GM18505 (cell line): Measurements from ENCODE around the gene STK11.

Experiments
- ATAC-seq: cut with Tn5 transposase; IDR thresholded peaks from one replicate; pipeline ENCODE4 v1.9.1; 2021; ENCODE audit not compliant: unreplicated experiment
- POLR2A ChIP-seq: IDR thresholded peaks from 4 replicates; pipeline ENCODE4 v1.6.1; 2011; ENCODE audit warnings: borderline replicate concordance; ENCODE audit not compliant: insufficient read depth, insufficient read length; ENCODE audit errors: extremely low read depth

STK11 gene

DNA sequence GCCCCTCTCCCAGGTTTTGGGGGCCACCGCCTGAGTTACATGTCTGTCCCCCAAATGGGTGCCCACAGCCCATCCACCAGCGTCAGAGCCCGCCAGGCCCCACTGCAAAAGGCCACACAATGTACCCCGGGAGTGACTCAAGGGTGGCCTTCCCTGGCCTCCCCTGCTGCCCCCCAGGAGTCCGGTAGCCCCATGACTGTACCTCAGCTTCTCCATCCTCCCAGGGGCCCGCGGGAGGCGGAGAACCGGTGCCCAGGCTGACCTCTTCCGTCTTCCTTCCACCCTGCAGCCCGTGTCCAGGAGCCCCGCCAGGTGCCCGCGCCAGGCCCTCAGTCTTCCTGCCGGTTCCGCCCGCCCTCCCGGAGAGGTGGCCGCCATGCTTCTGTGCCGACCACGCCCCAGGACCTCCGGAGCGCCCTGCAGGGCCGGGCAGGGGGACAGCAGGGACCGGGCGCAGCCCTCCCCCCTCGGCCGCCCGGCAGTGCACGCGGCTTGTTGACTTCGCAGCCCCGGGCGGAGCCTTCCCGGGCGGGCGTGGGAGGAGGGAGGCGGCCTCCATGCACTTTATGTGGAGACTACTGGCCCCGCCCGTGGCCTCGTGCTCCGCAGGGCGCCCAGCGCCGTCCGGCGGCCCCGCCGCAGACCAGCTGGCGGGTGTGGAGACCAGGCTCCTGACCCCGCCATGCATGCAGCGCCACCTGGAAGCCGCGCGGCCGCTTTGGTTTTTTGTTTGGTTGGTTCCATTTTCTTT is 21.9 kb downstream of the STK11 start:
- TF ChIP-seq POLR2A, result no peak
- ATAC-seq, result no peak

GRCh38 chr19:1228161-1228957 is 22.8 kb downstream of the STK11 start:
- no peak for TF ChIP-seq POLR2A
- no peak for ATAC-seq

DNA sequence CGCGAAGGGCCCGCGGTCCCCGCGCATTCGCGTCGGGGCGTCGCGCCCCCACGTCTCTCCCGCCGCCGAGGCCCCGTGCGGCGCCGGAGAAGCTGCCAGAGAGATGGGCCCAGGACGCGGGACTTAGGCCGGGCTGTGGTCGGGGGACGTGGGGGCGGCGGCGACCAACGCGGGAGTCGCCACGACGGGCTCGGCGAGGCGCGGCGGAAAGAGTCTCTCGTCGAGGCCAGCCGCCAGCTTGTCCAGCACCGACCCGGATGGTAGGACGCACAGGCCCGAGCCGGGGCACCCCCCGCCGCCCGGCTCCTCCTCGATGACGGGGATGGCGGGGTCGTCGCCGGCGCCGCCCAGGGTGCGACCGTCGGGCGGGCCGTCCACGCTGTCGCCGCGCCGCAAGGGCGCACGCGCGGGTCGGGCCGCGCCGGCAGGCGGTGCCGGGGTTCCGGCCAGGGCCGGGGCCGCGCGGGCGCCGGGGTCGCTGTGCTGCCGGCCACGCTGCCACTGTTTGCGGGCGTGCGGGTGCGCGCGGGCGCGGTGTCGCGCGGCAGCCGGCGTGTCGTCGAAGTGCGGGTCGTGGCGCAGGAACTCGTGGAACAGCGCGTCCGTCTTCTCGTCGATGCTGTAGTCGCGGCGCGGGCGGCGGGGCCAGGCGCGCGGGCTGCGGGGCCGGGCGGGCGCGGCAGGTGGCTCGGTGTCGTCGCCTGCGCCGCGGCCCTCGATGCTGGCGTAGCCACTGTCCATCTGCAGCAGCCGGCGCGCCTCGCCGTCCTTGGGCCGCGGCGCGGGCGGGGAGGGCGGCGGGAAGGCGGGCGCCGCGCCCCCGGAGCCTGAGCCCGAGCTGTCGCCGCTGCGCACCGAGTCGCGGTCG is 23.7 kb downstream of the STK11 start:
- no peak for TF ChIP-seq POLR2A
- ATAC-seq, result no peak

GRCh38 chr19:1229924-1230782 is 24.6 kb downstream of the STK11 start:
- no peak for ATAC-seq
- TF ChIP-seq POLR2A, result no peak

DNA sequence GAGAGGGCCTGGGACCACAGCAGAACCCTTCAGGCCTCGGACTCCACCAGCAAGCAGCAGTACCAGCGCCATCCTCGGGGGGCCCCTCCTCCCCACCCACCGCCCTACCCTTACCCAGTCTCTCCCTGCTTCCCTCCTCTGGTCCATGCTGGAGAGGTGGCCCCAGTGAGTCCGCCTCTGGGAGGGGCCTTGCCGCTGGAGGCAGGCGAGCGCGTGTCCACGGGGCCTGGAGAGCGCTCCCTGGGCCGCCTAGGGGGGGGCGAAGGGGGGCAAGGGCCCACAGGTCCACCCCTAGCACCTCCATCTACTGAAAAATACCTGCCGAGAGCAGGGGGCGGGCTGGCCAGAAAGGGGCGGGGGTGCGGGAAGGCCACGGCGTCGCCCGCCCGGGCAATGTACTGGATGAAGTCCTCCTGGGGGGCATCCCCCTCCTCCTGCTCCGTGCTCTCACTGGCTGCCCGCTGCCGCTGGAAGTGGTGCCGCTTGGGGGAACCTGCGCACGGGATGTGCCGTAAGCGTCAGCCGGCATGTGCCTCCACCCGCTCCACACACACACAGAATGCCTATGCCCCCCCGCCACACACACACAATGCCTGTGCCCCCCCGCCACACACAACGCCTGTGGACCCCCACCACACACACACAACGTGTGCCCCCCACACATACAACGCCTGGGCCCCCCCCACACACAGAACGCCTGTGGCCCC is 25.4 kb downstream of the STK11 start:
- TF ChIP-seq POLR2A, result no peak
- ATAC-seq, result no peak

DNA sequence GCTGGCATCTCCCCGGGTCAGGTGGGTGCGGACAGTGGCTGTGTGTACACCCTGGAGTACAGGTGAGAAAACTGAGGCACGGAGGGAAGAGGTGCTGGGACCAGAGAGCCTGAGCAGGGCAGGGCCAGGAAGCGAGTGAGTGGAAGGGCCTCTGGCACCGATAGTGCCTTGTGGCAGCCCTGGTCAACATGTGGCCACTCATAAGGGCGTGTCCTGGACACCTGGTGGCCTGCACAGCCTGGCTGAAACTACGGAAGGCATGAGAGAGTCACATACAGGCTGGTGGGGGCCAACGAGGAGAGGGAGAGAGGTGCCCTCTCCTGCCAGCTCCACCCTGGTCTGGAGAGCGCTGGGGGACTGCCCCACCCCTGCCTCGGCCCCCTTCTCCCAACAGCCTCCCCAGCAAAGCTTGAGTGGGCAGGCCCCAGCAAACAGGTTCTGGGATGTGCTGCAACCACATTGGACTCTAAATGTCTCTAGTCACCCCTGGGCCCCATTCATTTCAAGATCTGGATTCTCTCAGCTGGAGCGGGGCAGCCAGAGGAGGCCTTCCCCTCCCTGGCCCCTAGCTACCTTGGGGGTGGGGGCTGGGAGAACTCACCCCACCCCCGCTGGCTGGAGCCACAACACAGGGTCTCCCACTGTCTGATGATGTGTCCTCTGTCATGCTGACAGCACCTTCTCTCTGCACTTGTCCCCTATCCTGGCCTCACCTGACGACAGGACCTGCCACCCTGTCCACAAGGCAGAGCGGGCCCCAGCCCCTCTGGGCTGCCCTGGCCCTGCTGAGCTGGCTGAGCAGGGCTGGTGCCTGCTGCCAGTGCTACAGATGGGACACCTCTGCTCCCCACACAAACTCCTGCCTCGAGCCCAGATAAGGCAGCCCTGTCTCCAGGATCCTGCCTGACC is 26.4 kb downstream of the STK11 start:
- ATAC-seq, result no peak
- no peak for TF ChIP-seq POLR2A

GRCh38 chr19:1232652-1233072 is 27.1 kb downstream of the STK11 start:
- TF ChIP-seq POLR2A, result no peak
- ATAC-seq, result no peak

DNA sequence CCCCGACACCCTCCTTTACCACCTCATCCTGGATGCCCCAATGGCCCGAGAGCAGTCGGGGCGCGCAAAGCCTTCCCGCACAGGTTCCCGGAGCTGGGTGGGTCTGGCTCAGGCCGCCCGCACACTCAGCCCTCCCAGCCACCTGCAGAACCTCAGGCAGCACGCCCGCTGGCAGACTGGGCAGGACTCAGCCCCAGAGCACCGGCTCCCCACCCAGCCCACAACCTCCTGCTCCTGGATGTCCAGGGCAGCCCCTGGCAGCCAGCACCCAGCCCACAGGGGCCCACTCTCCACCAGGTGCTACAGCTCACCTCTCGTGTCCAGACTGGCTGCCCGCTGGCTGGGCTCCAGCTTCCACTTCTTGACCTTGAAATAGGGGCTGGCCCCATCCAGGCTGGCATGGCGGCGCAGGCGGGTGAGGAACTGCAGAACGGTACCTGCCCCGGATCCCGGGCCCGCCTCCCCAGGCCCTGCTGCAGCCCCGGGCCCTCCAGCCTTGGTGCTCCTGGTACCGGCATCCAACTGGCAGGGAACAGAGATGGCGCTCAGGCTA is 27.6 kb downstream of the STK11 start:
- TF ChIP-seq POLR2A, result no peak

GRCh38 chr19:1234051-1234954 is 28.7 kb downstream of the STK11 start:
- no peak for ATAC-seq
- no peak for TF ChIP-seq POLR2A

More for the DNA sequence above, 27.6 kb downstream of the STK11 start:
- no peak for ATAC-seq

- TF ChIP-seq POLR2A, result no peak
- no peak for ATAC-seq
Measured at GRCh38 chr19:1234955-1235380, 29.4 kb downstream of the STK11 start.
